ENCODE results near the gene MAP4K5.

- TF ChIP-seq SMAD1 (CRISPR knock-in tag; IDR thresholded peaks at IDR 0.05; ENCODE audit: borderline replicate concordance, low read depth) (no peak), POLR2AphosphoS5 (IDR thresholded peaks at IDR 0.05; ENCODE audit: low read depth, low read length) (no peak), TGIF2 (CRISPR knock-in tag; IDR thresholded peaks at IDR 0.05) (no peak), RNF2 (conservative IDR thresholded peaks at IDR 0.05; ENCODE audit: low read depth) (no peak), USF2 (IDR thresholded peaks at IDR 0.05; ENCODE audit: low read depth, low read length) (no peak), USF2 (CRISPR knock-in tag; IDR thresholded peaks at IDR 0.05; ENCODE audit: borderline replicate concordance) (no peak), KLF11 (CRISPR knock-in tag; IDR thresholded peaks at IDR 0.05) (no peak), PRDM15 (CRISPR knock-in tag; IDR thresholded peaks at IDR 0.05) (no peak), TBX3 (IDR thresholded peaks at IDR 0.05; ENCODE audit: borderline replicate concordance) (no peak), POLR2A (IDR thresholded peaks at IDR 0.05; ENCODE audit: insufficient read depth in 1 of 2, low read depth in 2 of 2, low read length in 2 of 2) (no peak), ZNF556 (CRISPR knock-in tag; IDR thresholded peaks at IDR 0.05; ENCODE audit: borderline replicate concordance) (no peak), CEBPZ (IDR thresholded peaks at IDR 0.05; ENCODE audit: low read length) (no peak), MAZ (IDR thresholded peaks at IDR 0.05; ENCODE audit: borderline replicate concordance, low read depth, low read length) (no peak), MAZ (CRISPR knock-in tag; IDR thresholded peaks at IDR 0.05; ENCODE audit: low read depth) (no peak), SIN3A (IDR thresholded peaks at IDR 0.05; ENCODE audit: borderline replicate concordance, low read depth, low read length) (no peak), ZNF713 (CRISPR knock-in tag; IDR thresholded peaks at IDR 0.05) (no peak)
Observed at GRCh38 chr14:50477760-50478159, 54.6 kb downstream of the MAP4K5 start.
